HepG2 (cell line): Measurements from ENCODE around the gene COX8C. TPM values are rescaled to one million over a fixed set of nuclear protein-coding genes. Genes with fewer than 3 reads are reported as not detected.

Experiments
- ATAC-seq: fragments of 200-7000 bp; cut with Tn5 transposase; 3 replicates; pipeline ENCODE4 v1.9.1; 2020; ENCODE audit warnings: mild to moderate bottlenecking, moderate library complexity
- BruUV-seq: library from RNA; stranded (reverse); fragments of 400-500 nt; replicated peaks from 2 replicates; lab custom pipeline; 2021; lab: Mats Ljungman, UMichigan
- CTCF ChIA-PET: fragments of 300-600 bp; formaldehyde crosslinking; extraction: SDS; loops from one replicate; lab custom pipeline; 2021; ENCODE audit warnings: low total read pairs, inconsistent platforms, low intra/inter-chr PET ratio; lab: Yijun Ruan, JAX
- POLR2A ChIA-PET: fragments of 350-600 bp; sonication (Branson Sonifier 250); formaldehyde crosslinking; loops from one replicate; lab custom pipeline; 2020; ENCODE audit warnings: antibody characterized with exemption, inconsistent platforms; lab: Yijun Ruan, JAX
- DNase-seq: peaks from one replicate; pipeline ENCODE4 v3.0.0-alpha.2; 2015; ENCODE audit warnings: low spot score
- FAIRE-seq: peaks from 3 replicates; lab custom pipeline; 2011; peaks lifted over from hg19 to GRCh38; lab: Jason Lieb, UNC
- H2AFZ ChIP-seq: one replicate; pipeline ENCODE4 v1.6.1; 2011; ENCODE audit warnings: low read length, inconsistent platforms
- H3K27ac ChIP-seq: fragments of 300-600 bp; 3 replicates; pipeline ENCODE4 v1.8.0; 2011; ENCODE audit warnings: mixed run types, mild to moderate bottlenecking, mixed read lengths, low read length, inconsistent platforms; ENCODE audit not compliant: insufficient read depth; ENCODE audit errors: extremely low read length
- H3K27me3 ChIP-seq, 2 experiments: fragments of 200-600 bp in 1 of 2; 2 replicates in 1 of 2; 3 replicates in 1 of 2; pipeline versions ENCODE4 v1.6.0 to v1.8.0; 2011; ENCODE audit warnings: low read length in 2 of 2, mild to moderate bottlenecking in 2 of 2, moderate library complexity in 2 of 2, inconsistent platforms in 1 of 2; ENCODE audit not compliant: insufficient read depth in 2 of 2, control insufficient read depth in 1 of 2
- H3K36me3 ChIP-seq, 2 experiments: fragments of 200-600 bp in 1 of 2; replicated peaks in 1 of 2; 2 replicates in 1 of 2; 3 replicates in 1 of 2; pipeline versions ENCODE4 v1.5.1 to v1.8.0; 2011; ENCODE audit warnings: low read length in 2 of 2, inconsistent platforms in 1 of 2; ENCODE audit not compliant: insufficient read depth in 2 of 2, control insufficient read depth in 1 of 2
- H3K4me1 ChIP-seq: 2 replicates; pipeline ENCODE4 v1.5.1; 2012; ENCODE audit warnings: low read length, inconsistent platforms; ENCODE audit not compliant: insufficient read depth
- H3K4me2 ChIP-seq: 2 replicates; pipeline ENCODE4 v1.6.0; 2011; ENCODE audit warnings: low read depth, low read length, inconsistent platforms
- H3K4me3 ChIP-seq, 3 experiments: fragments of 200-600 bp in 1 of 3; sonication (generic), shearing (Covaris generic) in 1 of 3; replicated peaks in 1 of 3; 2 replicates each; pipeline ENCODE4 v1.5.1; 2011 to 2016; ENCODE audit warnings: low read length in 3 of 3, inconsistent platforms in 2 of 3, low read depth in 2 of 3, mild to moderate bottlenecking in 2 of 3, control low read depth in 1 of 3, mixed read lengths in 1 of 3; ENCODE audit not compliant: insufficient read depth in 1 of 3
- H3K79me2 ChIP-seq: one replicate; pipeline ENCODE4 v1.6.1; 2011; ENCODE audit warnings: low read length, inconsistent platforms; ENCODE audit not compliant: insufficient read depth
- H3K9ac ChIP-seq: 2 replicates; pipeline ENCODE4 v1.6.0; 2011; ENCODE audit warnings: mild to moderate bottlenecking, low read depth, low read length, inconsistent platforms; ENCODE audit not compliant: insufficient read depth
- H3K9me3 ChIP-seq: 2 replicates; pipeline ENCODE4 v1.5.1; 2012; ENCODE audit warnings: mild to moderate bottlenecking, low read length
- H4K20me1 ChIP-seq: 2 replicates; pipeline ENCODE4 v1.6.0; 2011; ENCODE audit warnings: inconsistent platforms, mild to moderate bottlenecking, low read length, moderate library complexity; ENCODE audit not compliant: insufficient read depth
- CENPT ChIP-seq: sonication (generic); formaldehyde crosslinking; IDR thresholded peaks from 2 replicates; pipeline ENCODE4 v1.8.0; 2022; ENCODE audit warnings: low read depth, mild to moderate bottlenecking, moderate library complexity, missing genetic modification reagents
- FIP1L1 ChIP-seq: fragments of 200-400 bp; formaldehyde crosslinking; IDR thresholded peaks from 2 replicates; pipeline ENCODE4 v1.6.1; 2018; ENCODE audit warnings: low read depth, mild to moderate bottlenecking, low read length, moderate library complexity, borderline replicate concordance; ENCODE audit not compliant: insufficient read depth
- NFIC ChIP-seq: IDR thresholded peaks from 2 replicates; pipeline ENCODE4 v1.6.1; 2012; ENCODE audit warnings: mild to moderate bottlenecking, low read length, inconsistent platforms
- RBAK ChIP-seq: sonication (generic); formaldehyde crosslinking; IDR thresholded peaks from 2 replicates; pipeline ENCODE4 v1.5.1; 2020; ENCODE audit warnings: mild to moderate bottlenecking, missing genetic modification reagents
- RFXANK ChIP-seq: IDR thresholded peaks from 2 replicates; pipeline ENCODE4 v1.6.1; 2016
- SAP130 ChIP-seq: IDR thresholded peaks from 2 replicates; pipeline ENCODE4 v1.6.1; 2016; ENCODE audit warnings: low read depth
- USF2 ChIP-seq, 2 experiments: sonication (generic) in 1 of 2; formaldehyde crosslinking in 1 of 2; IDR thresholded peaks; 2 replicates each; pipeline versions ENCODE4 v1.5.1 to v1.6.1; 2011 to 2020; ENCODE audit warnings: borderline replicate concordance in 1 of 2, low read depth in 1 of 2, low read length in 1 of 2, mild to moderate bottlenecking in 1 of 2, missing genetic modification reagents in 1 of 2, moderate library complexity in 1 of 2
- YEATS4 ChIP-seq: sonication (generic); formaldehyde crosslinking; IDR thresholded peaks from 2 replicates; pipeline ENCODE4 v1.4.0; 2020; ENCODE audit warnings: missing genetic modification reagents, borderline replicate concordance
- ZBTB1 ChIP-seq: sonication (generic); formaldehyde crosslinking; IDR thresholded peaks from 2 replicates; pipeline ENCODE4 v1.4.0; 2020; ENCODE audit warnings: missing genetic modification reagents, borderline replicate concordance
- ZMAT3 ChIP-seq: sonication (generic); formaldehyde crosslinking; conservative IDR thresholded peaks from 2 replicates; pipeline ENCODE4 v1.7.0; 2021; ENCODE audit warnings: missing genetic modification reagents
- ZNF138 ChIP-seq: sonication (generic); formaldehyde crosslinking; IDR thresholded peaks from 2 replicates; pipeline ENCODE4 v1.5.0; 2020; ENCODE audit warnings: mild to moderate bottlenecking, low read depth, missing genetic modification reagents
- ZNF562 ChIP-seq: sonication (generic); formaldehyde crosslinking; IDR thresholded peaks from 2 replicates; pipeline ENCODE4 v1.8.0; 2022; ENCODE audit warnings: missing genetic modification reagents, borderline replicate concordance
- ZSCAN21 ChIP-seq: sonication (generic); formaldehyde crosslinking; IDR thresholded peaks from 2 replicates; pipeline ENCODE4 v1.8.0; 2022; ENCODE audit warnings: mild to moderate bottlenecking, missing genetic modification reagents, moderate library complexity, borderline replicate concordance
- WGBS: methylation state at CpG from one replicate; pipeline ENCODE4 v1.1.6; 2017; ENCODE audit warnings: low lambda C conversion rate; 5-methylcytosine and 5-hydroxymethylcytosine counted together
- in situ Hi-C: cut with HindIII; loops from 2 replicates; pipeline ENCODE4 v1.10.0; 2017; ENCODE audit warnings: low pct_unique_long_range_greater_than_20kb; ENCODE audit not compliant: extremely low pct_ligation_motif_present
- intact Hi-C: fragments of 100-400 bp; cut with micrococcal nuclease; formaldehyde crosslinking; loops from one replicate; pipeline ENCODE4 v1.10.0; 2022; ENCODE audit not compliant: unreplicated experiment
- polyA plus RNA-seq, 8 experiments: library from polyadenylated mRNA; depleted of rRNA in 3 of 8; stranded (reverse) in 7 of 8; unstranded in 1 of 8; fragments of >200 nt; fragmentation: Illumina TruSeq in 4 of 8; extraction: Trizol in 4 of 8; gene quantifications; 2 replicates each; pipeline versions ENCODE4 v1.2.1 to v1.2.3, GENCODE V29; 2011 to 2016; ENCODE audit warnings: low read depth in 4 of 8, missing spikeins in 1 of 8, mixed read lengths in 1 of 8; ENCODE audit not compliant: insufficient read depth in 1 of 8
- total RNA-seq, 5 experiments: library from RNA; depleted of rRNA; stranded (reverse); fragments of >200 nt; fragmentation: Illumina TruSeq; extraction: Trizol; gene quantifications; 2 replicates each; pipeline ENCODE4 v1.2.3, GENCODE V29; 2016; ENCODE audit warnings: low read depth in 1 of 5

The COX8C gene
- total and polyA plus RNA-seq, 2 of the 13 experiments (the other 11 are each of a cell fraction or from before 2014, with no cell fraction given): not detected

GRCh38 chr14:93330609-93331000, 16.4 kb upstream of the COX8C start:
- no peaks in the 10 kb centered on the region; a peak in 1 of 5 replicates for H3K27me3 ChIP-seq
- intact Hi-C loops: loop anchor here (5.0 to 10.0 kb wide), 2 partner anchors 46 to 123 kb away; partner anchors contain the start of genes GON7 and UBR7
- peak overlapping the region; percentile 33 to 79 (median 77); a peak in 5 of 6 replicates for H3K4me3 ChIP-seq
- no peak for ATAC-seq
- H3K79me2 ChIP-seq: peaks cover 70% of the 10 kb centered on the region
- POLR2A ChIA-PET: interaction anchor here (1.2 to 2.1 kb wide), 2 partner anchors 13 to 124 kb away, joined by 3 to 8 read pairs; partner anchors contain the start of genes GON7 and UBR7
- no peak for DNase-seq
- no peaks in the 10 kb centered on the region for H3K9me3 ChIP-seq
- no peak for TF ChIP-seq RFXANK (CRISPR knock-in tag)
- FAIRE-seq: peak; percentile 12
- H2AFZ ChIP-seq: no peak overlapping the region
- peak overlapping the region; percentile 87; the same call in 1 of the 2 replicates for H3K9ac ChIP-seq
- peaks cover 23% of the 10 kb centered on the region for H4K20me1 ChIP-seq
- peak overlapping the region; percentile 83 for H3K4me2 ChIP-seq
- 45% methylated on average over 2 of the region's 2 CpGs for WGBS
- in situ Hi-C loops: no loop called here
- H3K4me1 ChIP-seq: peaks cover 55% of the 10 kb centered on the region
- CTCF ChIA-PET: no interaction called here
- H3K27ac ChIP-seq: peak overlapping the region; percentile 56
- BruUV-seq: no TSS peak
- no peaks in the 10 kb centered on the region for H3K36me3 ChIP-seq

GRCh38 chr14:93331002-93331727, 15.8 kb upstream of the COX8C start:
- in situ Hi-C loops: no loop called here
- no peaks in the 10 kb centered on the region for H3K36me3 ChIP-seq
- H3K4me3 ChIP-seq: peak overlapping the region; percentile 77 to 81 (median 79)
- no peaks in the 10 kb centered on the region; a peak in 1 of 5 replicates for H3K27me3 ChIP-seq
- ChIA-PET CTCF (no interaction called here), POLR2A (interaction anchor here (1.2 to 2.1 kb wide), 2 partner anchors 14 to 124 kb away, joined by 3 to 8 read pairs; partner anchors contain the start of genes GON7 and UBR7)
- intact Hi-C loops: loop anchor here (5.0 to 10.0 kb wide), 2 partner anchors 46 to 124 kb away; partner anchors contain the start of genes GON7 and UBR7
- H4K20me1 ChIP-seq: peaks cover 21% of the 10 kb centered on the region
- DNase-seq: no peak
- peaks cover 64% of the 10 kb centered on the region for H3K79me2 ChIP-seq
- no TSS peak for BruUV-seq
- ATAC-seq: no peak
- H3K9ac ChIP-seq: peak overlapping the region; percentile 87; the same call in 1 of the 2 replicates
- H2AFZ ChIP-seq: no peak overlapping the region
- peak overlapping the region; percentile 56 for H3K27ac ChIP-seq
- H3K9me3 ChIP-seq: no peaks in the 10 kb centered on the region
- peak; percentile 42 for FAIRE-seq
- peaks cover 55% of the 10 kb centered on the region for H3K4me1 ChIP-seq
- peak overlapping the region; percentile 83 for H3K4me2 ChIP-seq
- 11% methylated on average over 17 of the region's 17 CpGs for WGBS
- TF ChIP-seq ZSCAN21 (no peak), NFIC (no peak), YEATS4 (CRISPR knock-in tag) (no peak), SAP130 (0 out of 2 replicates have a peak, but pooled peaks have one; percentile 7), USF2 (IDR thresholded peaks at IDR 0.05; ENCODE audit: low read depth, low read length) (no peak), USF2 (CRISPR knock-in tag; IDR thresholded peaks at IDR 0.05; ENCODE audit: borderline replicate concordance) (no peak), RBAK (CRISPR knock-in tag) (no peak), CENPT (CRISPR knock-in tag) (no peak), ZNF138 (CRISPR knock-in tag) (no peak), ZMAT3 (no peak), ZBTB1 (no peak), FIP1L1 (no peak), ZNF562 (CRISPR knock-in tag) (no peak)
